ENCODE measurements around the gene FAM222B. TPM values are rescaled to one million over a fixed set of nuclear protein-coding genes. Genes with fewer than 3 reads are reported as not detected.
"Not testable (repeated sequence)": the region's sequence is repeated elsewhere in the genome, so short reads cannot be mapped to it uniquely, and the experiment has no call there.

FAM222B gene
- total and polyA plus RNA-seq, 2 donors, result 2.5 to 9.5 TPM

DNA sequence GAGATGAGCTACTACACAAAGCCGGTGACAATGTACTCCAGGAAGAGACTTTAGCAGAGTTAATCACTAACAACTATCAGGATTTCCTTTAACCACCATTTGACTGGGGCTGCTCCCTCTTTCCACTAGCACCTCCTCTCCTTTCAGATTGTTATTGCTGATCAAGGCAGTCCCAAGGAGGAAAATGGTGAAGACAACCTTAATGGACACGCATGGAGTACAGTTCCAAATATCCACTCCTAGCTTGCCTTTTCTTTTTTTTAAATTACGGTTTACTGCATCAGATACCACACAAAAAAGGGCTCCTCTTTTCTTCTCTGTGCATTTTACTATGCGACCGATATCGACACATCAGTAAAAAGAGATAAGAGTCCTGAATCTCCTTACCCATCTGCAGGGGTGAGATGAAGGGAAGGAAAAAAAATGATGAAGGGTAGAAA lies 30.9 kb downstream of the FAM222B start:
- WGBS, result 2% methylated on average over 6 of the region's 6 CpGs
- H3K36me3 ChIP-seq (ENCODE audit: control insufficient read depth in 2 of 2, insufficient read depth in 2 of 2, low read length in 1 of 2), result peaks cover 0 to 5% of the 10 kb centered on the region in 2 donors
- H3K4me1 ChIP-seq (ENCODE audit: control insufficient read depth in 2 of 2, insufficient read depth in 2 of 2, low read length in 2 of 2), result peaks cover 4 to 12% of the 10 kb centered on the region in 2 donors
- peak in 7 of 9 donors; percentile 7 to 33 (median 15) for DNase-seq (ENCODE audit: low read depth in 6 of 9, low spot score in 9 of 9)
- H3K27ac ChIP-seq (ENCODE audit: low read depth in 1 of 2, low read length in 1 of 2), result peak overlapping the region; percentile 89 to 90
- H3K9me3 ChIP-seq (ENCODE audit: control insufficient read depth in 2 of 2, insufficient read depth in 1 of 2, low read length in 1 of 2), result no peaks in the 10 kb centered on the region
- no peaks in the 10 kb centered on the region for H3K27me3 ChIP-seq (ENCODE audit: control insufficient read depth in 2 of 2, insufficient read depth in 1 of 2, low read length in 1 of 2)
- peak overlapping the region; percentile 80 to 82 for H3K4me3 ChIP-seq (ENCODE audit: low read length in 2 of 2)

DNA sequence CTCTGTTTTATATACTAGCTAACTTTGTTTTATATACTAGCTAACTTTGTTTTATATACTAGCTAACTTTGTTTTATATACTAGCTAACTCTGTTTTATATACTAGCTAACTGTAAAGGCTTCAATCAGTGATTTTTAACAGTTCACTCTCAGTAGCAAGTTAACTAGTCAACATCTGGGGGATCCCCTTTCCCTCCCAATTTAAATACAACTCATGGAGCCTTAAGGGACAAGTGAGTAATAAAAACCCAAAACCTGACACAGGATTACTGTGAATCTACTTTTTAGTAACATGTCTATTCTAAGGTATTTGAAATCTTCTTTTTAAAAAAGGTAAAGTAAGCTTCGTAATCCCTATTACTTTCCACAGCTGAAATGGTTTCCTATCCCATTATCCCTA lies 32.2 kb downstream of the FAM222B start:
- H3K4me3 ChIP-seq (ENCODE audit: low read length in 2 of 2), result no peak overlapping the region
- no peaks in the 10 kb centered on the region for H3K9me3 ChIP-seq (ENCODE audit: control insufficient read depth in 2 of 2, insufficient read depth in 1 of 2, low read length in 1 of 2)
- WGBS, result 100% methylated on average over 1 of the region's 1 CpG
- DNase-seq (ENCODE audit: low read depth in 6 of 9, low spot score in 9 of 9), result no peak
- peaks cover 4 to 12% of the 10 kb centered on the region in 2 donors for H3K4me1 ChIP-seq (ENCODE audit: control insufficient read depth in 2 of 2, insufficient read depth in 2 of 2, low read length in 2 of 2)
- peaks cover 8 to 16% of the 10 kb centered on the region in 2 donors for H3K36me3 ChIP-seq (ENCODE audit: control insufficient read depth in 2 of 2, insufficient read depth in 2 of 2, low read length in 1 of 2)
- H3K27ac ChIP-seq (ENCODE audit: low read depth in 1 of 2, low read length in 1 of 2), result no peak overlapping the region
- H3K27me3 ChIP-seq (ENCODE audit: control insufficient read depth in 2 of 2, insufficient read depth in 1 of 2, low read length in 1 of 2), result no peaks in the 10 kb centered on the region

DNA sequence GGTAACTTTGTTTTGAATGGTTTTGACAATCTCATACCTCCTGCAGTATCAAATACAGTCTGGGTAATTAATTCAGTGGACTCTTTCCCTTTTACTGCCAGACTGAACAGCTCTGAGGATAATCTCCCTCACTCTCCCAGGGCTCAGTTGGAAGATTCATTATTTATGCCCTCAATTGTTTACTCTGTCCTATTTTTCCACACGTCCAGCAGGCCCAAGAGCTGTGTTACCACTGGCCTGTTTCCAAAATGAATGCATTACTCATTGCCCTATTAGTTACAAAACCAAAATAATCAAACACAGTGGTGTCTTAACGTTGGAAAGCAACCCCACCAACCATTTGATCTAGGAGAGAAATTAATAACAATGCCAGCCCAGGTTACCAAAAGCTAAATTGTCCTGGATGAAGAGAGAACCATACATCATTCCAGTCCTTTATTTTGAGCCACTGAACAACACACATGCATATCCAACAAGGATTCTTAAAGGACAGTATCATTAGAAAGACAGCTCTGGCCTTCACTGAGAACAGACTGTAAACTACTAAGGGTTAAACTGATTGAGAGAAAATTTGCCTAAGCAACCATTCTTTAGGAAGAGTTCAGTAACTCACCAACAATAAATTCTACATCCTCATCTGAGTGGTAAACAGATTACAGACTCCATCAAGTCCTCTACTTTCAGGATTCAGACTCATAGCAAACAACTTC lies 34.5 kb downstream of the FAM222B start:
- H3K4me1 ChIP-seq (ENCODE audit: control insufficient read depth in 2 of 2, insufficient read depth in 2 of 2, low read length in 2 of 2), result peaks cover 4 to 12% of the 10 kb centered on the region in 2 donors
- DNase-seq (ENCODE audit: low read depth in 6 of 9, low spot score in 9 of 9), result no peak

DNA sequence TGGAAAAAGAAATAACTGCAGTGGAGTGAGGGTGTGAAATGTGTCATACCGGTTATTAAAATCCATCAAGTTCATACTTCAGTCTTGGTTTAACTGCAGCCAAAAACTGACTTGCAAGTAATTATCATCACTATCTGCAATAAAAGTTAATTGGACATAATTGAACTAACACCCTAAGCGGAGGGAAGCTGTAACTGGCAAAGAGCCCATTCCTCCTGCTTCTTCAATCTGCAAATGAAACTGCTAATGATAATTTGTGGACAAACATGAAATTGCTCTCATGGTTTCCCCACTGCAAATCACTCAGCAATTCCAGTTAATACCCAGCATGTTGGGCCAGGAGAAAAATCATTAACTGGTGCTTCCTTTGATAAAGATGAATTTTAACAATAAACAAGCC lies 46.5 kb downstream of the FAM222B start:
- Histone ChIP-seq H3K4me1 (ENCODE audit: control insufficient read depth in 2 of 2, insufficient read depth in 2 of 2, low read length in 2 of 2) (no peaks in the 10 kb centered on the region), H3K4me3 (ENCODE audit: low read length in 2 of 2) (no peak overlapping the region), H3K36me3 (ENCODE audit: control insufficient read depth in 2 of 2, insufficient read depth in 2 of 2, low read length in 1 of 2) (peaks cover 0 to 4% of the 10 kb centered on the region in 2 donors), H3K9me3 (ENCODE audit: control insufficient read depth in 2 of 2, insufficient read depth in 1 of 2, low read length in 1 of 2) (no peaks in the 10 kb centered on the region), H3K27ac (ENCODE audit: low read depth in 1 of 2, low read length in 1 of 2) (no peak overlapping the region), H3K27me3 (ENCODE audit: control insufficient read depth in 2 of 2, insufficient read depth in 1 of 2, low read length in 1 of 2) (no peaks in the 10 kb centered on the region)
- WGBS, result 97% methylated on average over 2 of the region's 2 CpGs
- no peak for DNase-seq (ENCODE audit: low read depth in 6 of 9, low spot score in 9 of 9)

More for the DNA sequence above, 34.5 kb downstream of the FAM222B start:
- no peak overlapping the region for H3K4me3 ChIP-seq (ENCODE audit: low read length in 2 of 2)
- 78% methylated on average over 2 of the region's 2 CpGs for WGBS
- H3K36me3 ChIP-seq (ENCODE audit: control insufficient read depth in 2 of 2, insufficient read depth in 2 of 2, low read length in 1 of 2), result peaks cover 11 to 24% of the 10 kb centered on the region in 2 donors
- no peaks in the 10 kb centered on the region for H3K27me3 ChIP-seq (ENCODE audit: control insufficient read depth in 2 of 2, insufficient read depth in 1 of 2, low read length in 1 of 2)
- peak overlapping the region in 1 of 2 donors; percentile 76 for H3K27ac ChIP-seq (ENCODE audit: low read depth in 1 of 2, low read length in 1 of 2)
- H3K9me3 ChIP-seq (ENCODE audit: control insufficient read depth in 2 of 2, insufficient read depth in 1 of 2, low read length in 1 of 2), result no peaks in the 10 kb centered on the region

DNA sequence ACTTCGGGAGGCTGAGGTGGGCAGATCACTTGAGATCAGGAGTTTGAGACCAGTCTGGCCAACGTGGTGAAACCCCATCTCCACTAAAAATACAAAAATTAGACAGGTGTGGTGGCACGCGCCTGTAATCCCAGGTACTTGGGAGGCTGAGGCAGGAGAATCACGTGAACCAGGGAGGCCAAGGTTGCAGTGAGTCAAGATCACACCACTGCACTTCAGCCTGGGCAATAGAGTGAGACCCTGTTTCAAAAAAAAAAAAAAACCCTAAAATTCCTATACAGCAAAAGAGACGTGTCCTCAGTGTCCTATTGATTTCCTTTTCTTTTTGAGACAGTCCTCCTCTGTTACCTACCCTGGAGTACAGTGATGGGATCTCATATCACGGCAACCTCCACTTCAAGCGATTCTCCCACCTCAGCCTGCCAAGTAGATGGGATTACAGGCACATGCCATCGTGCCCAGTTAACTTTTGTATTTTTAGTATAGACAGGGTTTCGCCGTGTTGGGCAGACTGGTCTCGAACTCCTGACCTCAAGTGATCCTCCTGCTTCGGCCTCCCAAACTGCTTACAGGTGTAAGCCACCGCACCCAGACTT lies 47.6 kb downstream of the FAM222B start:
- WGBS, result 97% methylated on average over 14 of the region's 14 CpGs
- not testable (repeated sequence) for H3K27ac ChIP-seq (ENCODE audit: low read depth in 1 of 2, low read length in 1 of 2); H3K4me1 ChIP-seq (ENCODE audit: control insufficient read depth in 2 of 2, insufficient read depth in 2 of 2, low read length in 2 of 2); H3K36me3 ChIP-seq (ENCODE audit: control insufficient read depth in 2 of 2, insufficient read depth in 2 of 2, low read length in 1 of 2); H3K4me3 ChIP-seq (ENCODE audit: low read length in 2 of 2); DNase-seq (ENCODE audit: low read depth in 6 of 9, low spot score in 9 of 9); H3K27me3 ChIP-seq (ENCODE audit: control insufficient read depth in 2 of 2, insufficient read depth in 1 of 2, low read length in 1 of 2); H3K9me3 ChIP-seq (ENCODE audit: control insufficient read depth in 2 of 2, insufficient read depth in 1 of 2, low read length in 1 of 2)

DNA sequence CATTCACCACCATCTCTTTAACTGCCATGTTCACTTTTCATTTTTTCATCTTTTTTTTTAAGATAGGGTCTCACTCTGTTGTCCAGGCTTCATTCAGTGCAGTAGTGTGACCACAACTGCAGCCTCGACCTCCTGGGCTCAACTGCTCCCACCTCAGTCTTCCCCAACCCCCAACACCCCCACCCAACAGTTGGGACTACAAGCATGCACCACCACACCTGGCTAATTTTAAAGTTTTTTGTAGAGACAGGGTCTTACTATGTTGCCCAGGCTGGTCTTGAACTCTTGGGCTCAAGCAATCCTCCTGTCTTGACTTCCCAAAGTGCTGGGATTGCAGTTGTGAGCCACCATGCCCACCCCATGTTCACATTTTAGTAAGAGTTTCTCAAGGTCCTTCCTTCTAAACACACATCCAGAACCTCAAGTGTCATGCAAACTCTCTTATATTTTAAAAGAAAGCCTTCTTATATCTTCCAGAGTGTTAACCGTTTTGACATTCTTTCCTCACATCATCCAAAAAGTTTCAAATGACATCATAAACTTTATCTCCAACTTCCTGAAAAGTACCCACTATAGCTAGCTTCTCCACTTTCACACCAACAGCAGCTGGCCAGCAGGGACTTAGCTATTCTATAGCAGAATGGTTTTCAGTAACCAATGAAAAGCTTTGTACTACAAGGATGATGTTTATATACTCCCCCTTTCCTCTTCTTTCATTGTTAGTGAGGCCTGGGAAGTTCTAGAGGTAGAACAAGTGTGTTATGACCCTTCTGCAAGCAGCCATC lies 49.5 kb downstream of the FAM222B start:
- no peak for DNase-seq (ENCODE audit: low read depth in 6 of 9, low spot score in 9 of 9)
- no peak overlapping the region for H3K27ac ChIP-seq (ENCODE audit: low read depth in 1 of 2, low read length in 1 of 2)
- 91% methylated on average over 2 of the region's 2 CpGs for WGBS
- H3K4me1 ChIP-seq (ENCODE audit: control insufficient read depth in 2 of 2, insufficient read depth in 2 of 2, low read length in 2 of 2), result no peaks in the 10 kb centered on the region
- H3K9me3 ChIP-seq (ENCODE audit: control insufficient read depth in 2 of 2, insufficient read depth in 1 of 2, low read length in 1 of 2), result no peaks in the 10 kb centered on the region
- H3K4me3 ChIP-seq (ENCODE audit: low read length in 2 of 2), result no peak overlapping the region
- H3K36me3 ChIP-seq (ENCODE audit: control insufficient read depth in 2 of 2, insufficient read depth in 2 of 2, low read length in 1 of 2), result peaks cover 0 to 3% of the 10 kb centered on the region in 2 donors
- no peaks in the 10 kb centered on the region for H3K27me3 ChIP-seq (ENCODE audit: control insufficient read depth in 2 of 2, insufficient read depth in 1 of 2, low read length in 1 of 2)

DNA sequence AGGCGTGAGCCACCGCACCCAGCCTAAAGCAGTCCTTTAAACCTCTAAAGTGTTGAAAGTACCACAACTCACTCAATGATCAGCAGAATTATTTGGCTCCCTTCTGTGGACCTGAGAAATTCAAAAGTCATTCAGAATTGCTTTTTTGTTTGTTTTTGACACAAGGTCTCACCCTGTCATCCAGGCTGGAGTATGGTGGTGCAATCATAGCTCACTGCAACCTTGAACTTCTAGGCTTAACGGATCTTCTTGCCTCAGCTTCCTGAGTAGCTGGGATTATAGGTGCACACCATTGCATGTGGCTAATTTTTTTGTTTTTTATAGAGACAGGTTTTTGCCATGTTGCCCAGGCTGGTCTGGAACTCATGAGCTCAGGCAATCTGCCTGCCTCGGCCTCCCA lies 54.5 kb downstream of the FAM222B start:
- peaks cover 0 to 3% of the 10 kb centered on the region in 2 donors for H3K36me3 ChIP-seq (ENCODE audit: control insufficient read depth in 2 of 2, insufficient read depth in 2 of 2, low read length in 1 of 2)
- no peak overlapping the region for H3K4me3 ChIP-seq (ENCODE audit: low read length in 2 of 2)
- no peaks in the 10 kb centered on the region for H3K27me3 ChIP-seq (ENCODE audit: control insufficient read depth in 2 of 2, insufficient read depth in 1 of 2, low read length in 1 of 2)
- no peak for DNase-seq (ENCODE audit: low read depth in 6 of 9, low spot score in 9 of 9)
- no peak overlapping the region for H3K27ac ChIP-seq (ENCODE audit: low read depth in 1 of 2, low read length in 1 of 2)
- 97% methylated on average over 4 of the region's 4 CpGs for WGBS
- no peaks in the 10 kb centered on the region for H3K9me3 ChIP-seq (ENCODE audit: control insufficient read depth in 2 of 2, insufficient read depth in 1 of 2, low read length in 1 of 2)
- H3K4me1 ChIP-seq (ENCODE audit: control insufficient read depth in 2 of 2, insufficient read depth in 2 of 2, low read length in 2 of 2), result no peaks in the 10 kb centered on the region

DNA sequence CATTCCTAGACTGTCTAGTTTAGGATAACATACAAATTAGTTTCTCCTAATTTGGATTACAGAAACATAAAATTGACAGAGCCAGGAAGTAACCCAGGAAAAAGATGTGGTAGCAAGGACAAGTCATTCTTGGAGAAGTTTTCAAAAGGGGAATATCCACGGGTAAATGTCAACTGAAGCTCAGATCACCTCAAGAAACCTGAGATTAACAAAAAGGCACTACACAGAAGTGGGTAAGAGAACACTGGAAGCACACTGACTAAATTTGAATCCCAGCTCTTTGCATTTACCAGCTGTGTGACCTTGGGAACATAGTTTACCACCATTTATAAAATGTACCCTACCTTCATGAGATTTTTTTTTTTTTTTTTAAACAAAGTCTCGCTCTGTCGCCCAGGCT lies 59.4 kb downstream of the FAM222B start:
- DNase-seq (ENCODE audit: low read depth in 6 of 9, low spot score in 9 of 9), result no peak
- no peaks in the 10 kb centered on the region for H3K27me3 ChIP-seq (ENCODE audit: control insufficient read depth in 2 of 2, insufficient read depth in 1 of 2, low read length in 1 of 2)
- 96% methylated on average over 3 of the region's 3 CpGs for WGBS
- H3K4me1 ChIP-seq (ENCODE audit: control insufficient read depth in 2 of 2, insufficient read depth in 2 of 2, low read length in 2 of 2), result no peaks in the 10 kb centered on the region
- no peaks in the 10 kb centered on the region for H3K9me3 ChIP-seq (ENCODE audit: control insufficient read depth in 2 of 2, insufficient read depth in 1 of 2, low read length in 1 of 2)
- peaks cover 0 to 5% of the 10 kb centered on the region in 2 donors for H3K36me3 ChIP-seq (ENCODE audit: control insufficient read depth in 2 of 2, insufficient read depth in 2 of 2, low read length in 1 of 2)
- no peak overlapping the region for H3K27ac ChIP-seq (ENCODE audit: low read depth in 1 of 2, low read length in 1 of 2)
- no peak overlapping the region for H3K4me3 ChIP-seq (ENCODE audit: low read length in 2 of 2)

DNA sequence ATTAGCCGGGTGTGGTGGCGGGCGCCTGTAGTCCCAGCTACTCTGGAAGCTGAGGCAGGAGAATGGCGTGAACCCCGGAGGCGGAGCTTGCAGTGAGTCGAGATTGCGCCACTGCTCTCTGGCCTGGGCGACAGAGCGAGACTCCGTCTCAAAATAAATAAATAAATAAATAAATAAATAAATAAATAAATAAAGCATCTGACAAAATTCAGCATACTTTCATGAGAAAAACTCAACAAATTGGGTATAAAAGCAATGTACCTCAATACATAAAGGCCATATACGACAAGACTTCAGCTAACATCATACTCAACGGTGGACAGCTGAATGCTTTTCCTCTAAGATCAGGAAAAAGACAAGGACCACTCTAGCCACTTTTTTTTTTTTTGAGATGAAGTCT lies 63.0 kb downstream of the FAM222B start:
- DNase-seq (ENCODE audit: low read depth in 6 of 9, low spot score in 9 of 9); H3K4me1 ChIP-seq (ENCODE audit: control insufficient read depth in 2 of 2, insufficient read depth in 2 of 2, low read length in 2 of 2); H3K9me3 ChIP-seq (ENCODE audit: control insufficient read depth in 2 of 2, insufficient read depth in 1 of 2, low read length in 1 of 2); H3K27ac ChIP-seq (ENCODE audit: low read depth in 1 of 2, low read length in 1 of 2); H3K36me3 ChIP-seq (ENCODE audit: control insufficient read depth in 2 of 2, insufficient read depth in 2 of 2, low read length in 1 of 2); H3K27me3 ChIP-seq (ENCODE audit: control insufficient read depth in 2 of 2, insufficient read depth in 1 of 2, low read length in 1 of 2); H3K4me3 ChIP-seq (ENCODE audit: low read length in 2 of 2): not testable (repeated sequence)
- 95% methylated on average over 13 of the region's 13 CpGs for WGBS
